ENCODE measurements around the gene CCDC88C.
A peak's percentile ranks its signal among the peaks of the same experiment; 100 is the strongest.

Gene CCDC88C

DNA sequence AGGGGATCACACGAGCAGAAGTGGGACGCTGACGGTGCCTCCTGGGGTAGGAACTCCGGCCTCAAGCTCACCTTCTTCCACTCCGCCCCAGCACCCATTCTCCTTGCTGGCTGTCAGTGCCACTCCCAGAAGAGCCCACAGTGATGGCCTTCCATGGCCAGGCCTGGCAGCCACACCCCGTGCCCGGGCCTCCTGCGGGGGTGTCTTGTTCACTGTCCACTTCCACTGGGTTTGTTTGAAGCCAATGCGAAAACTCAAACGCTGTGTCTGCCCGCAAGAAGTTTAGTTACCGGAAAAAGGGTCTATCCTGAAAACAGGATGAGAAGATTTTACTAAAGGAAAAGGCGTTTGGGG is 38.1 kb downstream of the CCDC88C start:
- TF ChIP-seq, protein P1, sequence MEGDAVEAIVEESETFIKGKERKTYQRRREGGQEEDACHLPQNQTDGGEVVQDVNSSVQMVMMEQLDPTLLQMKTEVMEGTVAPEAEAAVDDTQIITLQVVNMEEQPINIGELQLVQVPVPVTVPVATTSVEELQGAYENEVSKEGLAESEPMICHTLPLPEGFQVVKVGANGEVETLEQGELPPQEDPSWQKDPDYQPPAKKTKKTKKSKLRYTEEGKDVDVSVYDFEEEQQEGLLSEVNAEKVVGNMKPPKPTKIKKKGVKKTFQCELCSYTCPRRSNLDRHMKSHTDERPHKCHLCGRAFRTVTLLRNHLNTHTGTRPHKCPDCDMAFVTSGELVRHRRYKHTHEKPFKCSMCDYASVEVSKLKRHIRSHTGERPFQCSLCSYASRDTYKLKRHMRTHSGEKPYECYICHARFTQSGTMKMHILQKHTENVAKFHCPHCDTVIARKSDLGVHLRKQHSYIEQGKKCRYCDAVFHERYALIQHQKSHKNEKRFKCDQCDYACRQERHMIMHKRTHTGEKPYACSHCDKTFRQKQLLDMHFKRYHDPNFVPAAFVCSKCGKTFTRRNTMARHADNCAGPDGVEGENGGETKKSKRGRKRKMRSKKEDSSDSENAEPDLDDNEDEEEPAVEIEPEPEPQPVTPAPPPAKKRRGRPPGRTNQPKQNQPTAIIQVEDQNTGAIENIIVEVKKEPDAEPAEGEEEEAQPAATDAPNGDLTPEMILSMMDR (IDR thresholded peaks at IDR 0.05; ENCODE audit: low read depth, low read length, missing control alignments), result no peak
- DNase-seq (ENCODE audit: low read depth), result no peak
- H3K4me3 ChIP-seq (ENCODE audit: low read depth, low read length), result no peak overlapping the region

DNA sequence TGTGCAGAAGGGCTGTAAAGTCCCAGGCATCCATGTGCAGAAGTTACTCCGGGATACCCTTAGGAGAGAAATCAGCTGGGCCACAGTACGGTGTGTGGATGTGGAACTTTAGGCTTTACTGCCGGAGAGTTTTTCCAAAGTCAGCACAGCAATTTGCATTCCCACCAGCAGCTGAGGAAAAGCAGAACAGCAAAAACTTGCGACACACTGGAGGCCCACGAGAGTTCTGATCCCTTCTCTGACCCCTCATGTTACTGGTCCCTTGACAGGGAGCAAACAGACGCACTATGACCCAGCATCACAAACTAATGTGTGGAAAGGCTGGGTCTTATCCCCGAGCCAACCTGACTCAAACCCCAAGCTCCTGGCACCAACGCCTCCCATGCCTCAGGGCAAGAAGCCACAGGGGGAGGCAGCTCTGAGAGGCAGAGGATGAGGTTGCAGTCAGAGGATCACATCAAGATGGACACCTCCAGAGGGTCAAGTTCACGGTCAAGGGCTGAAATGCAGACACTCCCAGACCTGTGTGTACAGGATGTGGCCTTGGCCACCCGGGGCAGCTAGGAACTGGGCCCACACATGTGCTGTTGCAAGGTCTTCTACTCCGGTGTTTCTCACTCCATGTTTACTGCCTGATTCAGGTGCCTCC is 38.6 kb downstream of the CCDC88C start:
- no peak for DNase-seq (ENCODE audit: low read depth)
- TF ChIP-seq, protein P1 (IDR thresholded peaks at IDR 0.05; ENCODE audit: low read depth, low read length, missing control alignments), result no peak
- H3K4me3 ChIP-seq (ENCODE audit: low read depth, low read length), result no peak overlapping the region

DNA sequence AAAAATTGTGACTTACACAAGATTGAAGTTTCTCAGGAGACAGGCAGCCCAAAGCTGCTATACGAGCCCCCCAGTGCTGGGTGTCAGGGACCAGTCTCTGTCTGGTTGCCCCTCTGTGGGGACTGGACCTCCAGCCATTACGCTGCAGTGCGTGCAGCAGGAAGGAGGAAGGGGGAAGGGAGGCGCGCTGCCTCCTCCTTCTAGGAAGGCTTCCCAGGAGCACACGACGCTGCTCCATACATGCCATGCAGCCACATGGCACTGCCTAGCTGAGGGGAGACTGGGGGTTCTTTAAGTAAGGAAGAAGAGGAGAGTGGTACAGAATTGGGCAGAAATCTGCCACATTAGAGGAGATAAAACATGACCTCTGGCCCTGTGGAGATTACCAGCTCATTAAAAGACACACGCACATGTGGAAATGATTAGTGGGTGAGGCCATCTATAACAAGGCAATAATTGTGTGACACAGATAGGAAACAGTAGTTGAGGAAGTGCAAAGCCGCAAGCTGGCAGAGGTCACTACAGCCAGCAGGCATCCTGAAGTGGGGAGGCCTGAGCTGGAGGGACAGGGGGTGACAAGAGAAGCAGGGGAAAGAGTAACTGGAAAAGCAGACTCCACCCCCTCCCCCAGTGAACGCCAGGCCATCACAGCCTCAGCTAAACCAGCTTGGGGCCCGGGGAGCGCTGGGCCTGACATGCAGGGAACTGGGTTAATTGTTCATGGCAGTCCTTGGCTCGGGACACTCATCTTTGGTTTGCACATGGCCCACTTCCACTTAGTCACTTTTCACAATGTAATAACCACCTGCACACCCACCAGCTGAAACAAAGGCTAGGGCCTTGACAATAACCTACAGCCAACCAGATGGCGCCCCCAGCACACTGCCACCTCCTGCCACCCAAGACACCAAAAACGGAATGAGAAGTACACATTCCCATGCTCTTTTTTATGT is 39.6 kb downstream of the CCDC88C start:
- H3K4me3 ChIP-seq (ENCODE audit: low read depth, low read length), result peak overlapping the region; percentile 1; the same call in 1 of the 2 replicates
- no peak for DNase-seq (ENCODE audit: low read depth)
- TF ChIP-seq, protein P1 (IDR thresholded peaks at IDR 0.05; ENCODE audit: low read depth, low read length, missing control alignments), result no peak

DNA sequence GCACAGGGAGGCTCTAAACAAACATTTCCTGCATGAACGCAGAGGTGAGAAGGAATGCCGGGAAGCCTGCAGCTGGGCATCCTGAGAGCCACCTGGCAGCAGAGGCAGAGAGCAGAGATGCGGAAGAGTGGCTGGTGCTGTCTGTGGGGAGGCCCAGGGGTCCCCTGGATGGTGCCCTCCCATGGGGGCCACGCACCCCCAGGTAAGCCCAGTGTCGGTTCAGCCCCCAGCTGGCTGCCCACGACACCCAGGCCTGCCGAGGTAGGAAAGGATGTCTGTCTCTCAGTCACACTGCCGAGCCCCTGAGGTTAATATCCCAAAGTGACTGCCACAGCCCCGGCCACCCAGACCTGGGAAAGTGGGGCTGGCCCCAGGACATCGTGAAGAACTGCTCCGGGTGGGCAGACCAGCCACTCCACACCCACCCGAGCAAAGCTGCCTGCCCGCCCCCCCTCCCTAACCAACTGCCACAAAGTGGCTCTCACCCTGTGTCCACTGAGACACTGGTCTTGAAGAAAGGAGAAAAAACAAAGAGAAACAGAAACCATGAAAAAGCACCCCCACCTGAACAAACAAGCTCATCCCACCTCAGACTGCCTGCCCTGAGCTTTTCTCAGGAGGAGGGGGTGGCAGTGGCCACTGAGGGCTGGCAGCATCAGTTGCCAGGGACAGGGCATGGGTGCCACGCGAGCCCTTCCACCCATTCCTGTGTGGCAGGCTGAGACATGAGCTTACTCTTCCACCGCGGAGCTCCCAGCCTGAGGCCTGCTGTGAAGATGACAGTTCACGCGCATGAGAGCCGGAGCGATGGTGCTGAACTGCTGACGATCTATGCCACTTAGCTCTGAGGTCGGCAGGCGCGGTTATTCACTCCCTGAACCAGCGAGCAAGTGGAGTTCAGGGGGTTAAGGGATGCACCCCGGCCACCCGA is 40.8 kb downstream of the CCDC88C start:
- peak overlapping the region; percentile 48 for H3K4me3 ChIP-seq (ENCODE audit: low read depth, low read length)
- no peak for DNase-seq (ENCODE audit: low read depth)
- TF ChIP-seq, protein P1 (IDR thresholded peaks at IDR 0.05; ENCODE audit: low read depth, low read length, missing control alignments), result no peak

DNA sequence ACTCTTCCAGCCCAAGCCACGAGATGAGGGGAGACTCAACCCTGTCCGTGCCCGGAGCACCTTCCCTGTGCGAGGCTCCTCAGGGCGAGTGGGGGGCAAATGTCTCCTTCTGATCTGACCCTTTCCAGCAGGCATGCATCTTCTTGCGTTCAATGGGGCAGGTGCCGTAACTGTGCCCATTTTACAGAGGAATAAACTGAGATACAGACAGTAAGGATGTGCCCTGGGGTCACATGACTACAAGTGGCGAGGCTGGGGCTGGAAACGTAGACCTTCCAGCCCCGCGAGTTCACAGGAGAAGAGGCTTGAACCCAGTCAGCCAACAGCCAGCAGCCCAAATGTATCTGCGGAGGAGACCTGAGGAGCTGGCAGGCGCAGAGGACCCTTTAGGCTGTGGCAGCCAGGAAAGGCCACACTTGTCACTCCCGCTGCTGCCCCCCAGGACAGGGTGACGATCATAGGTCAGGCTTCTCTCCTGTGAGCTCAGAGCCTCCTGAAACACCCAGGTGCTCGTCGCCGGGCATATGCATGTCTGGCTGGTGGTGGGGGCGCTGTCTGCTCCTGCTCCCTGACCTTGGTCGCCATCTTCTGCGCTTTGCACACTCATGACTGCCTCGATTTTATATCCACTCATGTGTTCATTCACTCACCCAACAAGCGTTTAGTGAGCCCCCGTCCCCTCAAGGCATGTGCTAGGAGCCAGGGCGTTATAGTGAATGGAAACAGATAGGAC is 41.7 kb downstream of the CCDC88C start:
- no peak overlapping the region for H3K4me3 ChIP-seq (ENCODE audit: low read depth, low read length)
- no peak for DNase-seq (ENCODE audit: low read depth)
- TF ChIP-seq, protein P1 (IDR thresholded peaks at IDR 0.05; ENCODE audit: low read depth, low read length, missing control alignments), result no peak
